Gastroesophageal sphincter (tissue), 4 donors: ENCODE results near the gene EXOC6B. TPM values are rescaled to one million over a fixed set of nuclear protein-coding genes. Genes with fewer than 3 reads are reported as not detected.

ENCODE experiments used
- ATAC-seq: fragments of 150-250 bp; one replicate; pipeline ENCODE4 v1.9.1; 2016; ENCODE audit warnings: mild to moderate bottlenecking, moderate library complexity
- H3K27ac ChIP-seq, 4 donors: fragments of 200-600 bp; sonication (generic) in 3 of 4; 1 replicate in 3 of 4; 2 replicates in 1 of 4; pipeline ENCODE4 v1.5.1; 2016 to 2019
- H3K27me3 ChIP-seq: fragments of 200-600 bp; sonication (generic); one replicate; pipeline ENCODE4 v1.5.1; 2019
- H3K36me3 ChIP-seq, 2 donors: fragments of 200-600 bp; sonication (generic); one replicate each; pipeline ENCODE4 v1.5.1; 2019; ENCODE audit warnings: control low read depth in 1 of 2
- H3K4me1 ChIP-seq, 3 donors: fragments of 200-600 bp; sonication (generic); 1 replicate in 2 of 3; 2 replicates in 1 of 3; pipeline ENCODE4 v1.5.1; 2016 to 2019; ENCODE audit warnings: control low read depth in 2 of 3
- H3K4me3 ChIP-seq, 2 donors: fragments of 200-600 bp; sonication (generic); one replicate each; pipeline ENCODE4 v1.5.1; 2019; ENCODE audit warnings: mild to moderate bottlenecking in 1 of 2, moderate library complexity in 1 of 2
- H3K9me3 ChIP-seq, 3 donors: fragments of 200-600 bp; sonication (generic); one replicate each; pipeline ENCODE4 v1.5.1; 2017 to 2019; ENCODE audit warnings: control low read depth in 2 of 3
- CTCF ChIP-seq, 4 experiments: fragments of 200-600 bp in 2 of 4; fragments of 450-650 bp in 2 of 4; sonication (generic) in 1 of 4; IDR thresholded peaks; one replicate each; pipeline ENCODE4 v1.5.1; 2017 to 2019; ENCODE audit warnings: antibody characterized with exemption in 4 of 4, mild to moderate bottlenecking in 2 of 4, moderate library complexity in 2 of 4
- EP300 ChIP-seq: sonication (generic); formaldehyde crosslinking; IDR thresholded peaks from one replicate; pipeline ENCODE4 v1.6.1; 2017; ENCODE audit warnings: antibody characterized with exemption, mild to moderate bottlenecking
- POLR2A ChIP-seq, 2 donors: fragments of 450-650 bp; IDR thresholded peaks; one replicate each; pipeline ENCODE4 v1.6.1; 2017; ENCODE audit warnings: antibody characterized with exemption in 2 of 2, mild to moderate bottlenecking in 2 of 2, moderate library complexity in 1 of 2
- POLR2AphosphoS5 ChIP-seq: sonication (generic); formaldehyde crosslinking; IDR thresholded peaks from one replicate; pipeline ENCODE4 v1.6.1; 2017; ENCODE audit warnings: antibody characterized with exemption
- WGBS, 2 donors: methylation state at CpG; one replicate each; pipeline ENCODE4 v1.1.5; 2018; ENCODE audit warnings: low coverage in 1 of 2; 5-methylcytosine and 5-hydroxymethylcytosine counted together
- total RNA-seq, 4 donors: library from RNA; depleted of rRNA; stranded (reverse); fragments of >200 nt; gene quantifications; one replicate each; pipeline ENCODE4 v1.1.0, GENCODE V29; 2016

EXOC6B gene
- total RNA-seq, 4 donors from 2014 or later = 35.3 to 47.2 (median 41.2) TPM

- H3K4me3 ChIP-seq = no peak overlapping the region
- no peak overlapping the region for H3K27ac ChIP-seq
- no peak for TF ChIP-seq CTCF (IDR thresholded peaks at IDR 0.05)
- TF ChIP-seq EP300 = no peak
- TF ChIP-seq POLR2AphosphoS5 = no peak
- no peak for TF ChIP-seq POLR2A (IDR thresholded peaks at IDR 0.05)
- WGBS, 2 donors = 89 to 100% methylated on average over 1 of the region's 1 CpG
- peaks cover 0 to 6% (median 0%) of the 10 kb centered on the region in 3 donors for H3K4me1 ChIP-seq
- H3K27me3 ChIP-seq = no peaks in the 10 kb centered on the region
- no peak for ATAC-seq
- H3K9me3 ChIP-seq = no peaks in the 10 kb centered on the region
- no peaks in the 10 kb centered on the region for H3K36me3 ChIP-seq
Observed at GRCh38 chr2:72212486-72212855, 613.4 kb downstream of the EXOC6B start.

- ATAC-seq = no peak
- Histone ChIP-seq H3K27ac (no peak overlapping the region), H3K36me3 (no peaks in the 10 kb centered on the region), H3K4me1 (peaks cover 0 to 6% (median 0%) of the 10 kb centered on the region in 3 donors), H3K9me3 (no peaks in the 10 kb centered on the region), H3K27me3 (no peaks in the 10 kb centered on the region), H3K4me3 (no peak overlapping the region)
- WGBS, 2 donors = 88% methylated on average over 2 of the region's 2 CpGs; no CpG with 5 or more reads in 1 of the 2 donors
- no peak for TF ChIP-seq POLR2A (IDR thresholded peaks at IDR 0.05)
- TF ChIP-seq EP300 = no peak
- TF ChIP-seq CTCF (IDR thresholded peaks at IDR 0.05) = no peak
- TF ChIP-seq POLR2AphosphoS5 = no peak
Observed at GRCh38 chr2:72211777-72212485, 613.9 kb downstream of the EXOC6B start.

- 83 to 94% methylated on average over 2 of the region's 2 CpGs for WGBS, 2 donors
- Histone ChIP-seq H3K27ac (no peak overlapping the region), H3K4me1 (peaks cover 0 to 6% (median 0%) of the 10 kb centered on the region in 3 donors), H3K36me3 (no peaks in the 10 kb centered on the region), H3K4me3 (no peak overlapping the region), H3K9me3 (no peaks in the 10 kb centered on the region), H3K27me3 (no peaks in the 10 kb centered on the region)
- TF ChIP-seq EP300 (no peak), POLR2AphosphoS5 (no peak), POLR2A (IDR thresholded peaks at IDR 0.05) (no peak), CTCF (IDR thresholded peaks at IDR 0.05) (no peak)
- no peak for ATAC-seq
Observed at GRCh38 chr2:72211350-72211749, 614.5 kb downstream of the EXOC6B start.

- H3K9me3 ChIP-seq = no peaks in the 10 kb centered on the region
- H3K36me3 ChIP-seq = no peaks in the 10 kb centered on the region
- WGBS, 2 donors = 33% methylated on average over 1 of the region's 2 CpGs; no CpG with 5 or more reads in 1 of the 2 donors
- no peak for ATAC-seq
- H3K27ac ChIP-seq = no peak overlapping the region
- H3K27me3 ChIP-seq = no peaks in the 10 kb centered on the region
- no peak overlapping the region for H3K4me3 ChIP-seq
- TF ChIP-seq CTCF (IDR thresholded peaks at IDR 0.05) (no peak), POLR2AphosphoS5 (no peak)
- peaks cover 0 to 15% (median under 1%) of the 10 kb centered on the region in 3 donors for H3K4me1 ChIP-seq
Observed at GRCh38 chr2:72210470-72210869, 615.4 kb downstream of the EXOC6B start.

- no peaks in the 10 kb centered on the region for H3K36me3 ChIP-seq
- no peak for ATAC-seq
- no peak overlapping the region for H3K4me3 ChIP-seq
- TF ChIP-seq CTCF (IDR thresholded peaks at IDR 0.05) = no peak
- no peak for TF ChIP-seq EP300
- no peak for TF ChIP-seq POLR2A (IDR thresholded peaks at IDR 0.05)
- TF ChIP-seq POLR2AphosphoS5 = no peak
- H3K4me1 ChIP-seq = peaks cover 0 to 31% (median 11%) of the 10 kb centered on the region in 3 donors
- H3K27me3 ChIP-seq = no peaks in the 10 kb centered on the region
- 100% methylated on average over 1 of the region's 1 CpG for WGBS, 2 donors
- no peak overlapping the region for H3K27ac ChIP-seq
- no peaks in the 10 kb centered on the region for H3K9me3 ChIP-seq
Observed at GRCh38 chr2:72208225-72208624, 617.6 kb downstream of the EXOC6B start.
